IPS-18a (cell line): ENCODE data around the gene SIX2.

Experiments used
- H3K27ac ChIP-seq: one replicate; pipeline ENCODE4 v1.5.1; 2013; ENCODE audit warnings: low read length
- H3K27me3 ChIP-seq: one replicate; pipeline ENCODE4 v1.6.1; 2013; ENCODE audit warnings: mild to moderate bottlenecking, low read length; ENCODE audit not compliant: control insufficient read depth, insufficient read depth
- H3K36me3 ChIP-seq: one replicate; pipeline ENCODE4 v1.6.1; 2013; ENCODE audit warnings: low read depth, low read length; ENCODE audit not compliant: control insufficient read depth
- H3K4me1 ChIP-seq: one replicate; pipeline ENCODE4 v1.6.1; 2013; ENCODE audit warnings: low read depth, low read length; ENCODE audit not compliant: control insufficient read depth
- H3K4me3 ChIP-seq: one replicate; pipeline ENCODE4 v1.5.1; 2013; ENCODE audit warnings: low read length
- H3K9ac ChIP-seq: one replicate; pipeline ENCODE4 v1.6.1; 2013; ENCODE audit warnings: mild to moderate bottlenecking, low read length, moderate library complexity
- H3K9me3 ChIP-seq: one replicate; pipeline ENCODE4 v1.6.1; 2013; ENCODE audit warnings: low read depth, low read length; ENCODE audit not compliant: control insufficient read depth

SIX2 gene

DNA sequence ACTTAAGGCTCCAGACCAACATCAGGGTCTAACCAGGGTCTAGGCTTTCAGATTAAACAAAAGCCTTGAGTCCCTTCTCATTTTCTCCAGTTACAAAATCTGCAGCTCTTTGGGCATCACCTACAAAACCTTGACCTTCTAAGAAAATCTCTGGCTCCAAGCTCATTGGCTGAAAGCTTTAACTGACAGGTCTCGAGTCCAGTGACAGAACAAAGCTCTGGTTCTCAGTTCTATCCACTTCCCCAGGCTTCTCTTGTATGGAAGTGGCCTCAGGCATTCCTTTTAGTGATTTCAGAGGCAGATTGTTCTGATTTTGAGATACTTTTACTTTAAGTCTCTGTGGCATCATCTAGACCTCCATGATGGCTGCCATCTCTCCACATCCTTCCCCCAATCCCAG is 11.3 kb downstream of the SIX2 start:
- H3K4me3 ChIP-seq = no peak overlapping the region
- H3K36me3 ChIP-seq = no peaks in the 10 kb centered on the region
- no peaks in the 10 kb centered on the region for H3K9me3 ChIP-seq
- H3K9ac ChIP-seq = no peak overlapping the region
- H3K4me1 ChIP-seq = peaks cover 6% of the 10 kb centered on the region
- no peak overlapping the region for H3K27ac ChIP-seq
- H3K27me3 ChIP-seq = peaks cover 70% of the 10 kb centered on the region

- no peak overlapping the region for H3K9ac ChIP-seq
- no peak overlapping the region for H3K27ac ChIP-seq
- H3K9me3 ChIP-seq = peaks cover 5% of the 10 kb centered on the region
- no peaks in the 10 kb centered on the region for H3K36me3 ChIP-seq
- no peak overlapping the region for H3K4me3 ChIP-seq
- peaks cover 54% of the 10 kb centered on the region for H3K27me3 ChIP-seq
- peaks cover 2% of the 10 kb centered on the region for H3K4me1 ChIP-seq
Measured at GRCh38 chr2:44996356-44996755, 12.9 kb downstream of the SIX2 start.

GRCh38 chr2:44994377-44994776 is 14.9 kb downstream of the SIX2 start:
- Histone ChIP-seq H3K4me1 (no peaks in the 10 kb centered on the region), H3K27me3 (peaks cover 34% of the 10 kb centered on the region), H3K27ac (no peak overlapping the region), H3K9ac (no peak overlapping the region), H3K36me3 (no peaks in the 10 kb centered on the region), H3K4me3 (no peak overlapping the region), H3K9me3 (peaks cover 5% of the 10 kb centered on the region)

DNA sequence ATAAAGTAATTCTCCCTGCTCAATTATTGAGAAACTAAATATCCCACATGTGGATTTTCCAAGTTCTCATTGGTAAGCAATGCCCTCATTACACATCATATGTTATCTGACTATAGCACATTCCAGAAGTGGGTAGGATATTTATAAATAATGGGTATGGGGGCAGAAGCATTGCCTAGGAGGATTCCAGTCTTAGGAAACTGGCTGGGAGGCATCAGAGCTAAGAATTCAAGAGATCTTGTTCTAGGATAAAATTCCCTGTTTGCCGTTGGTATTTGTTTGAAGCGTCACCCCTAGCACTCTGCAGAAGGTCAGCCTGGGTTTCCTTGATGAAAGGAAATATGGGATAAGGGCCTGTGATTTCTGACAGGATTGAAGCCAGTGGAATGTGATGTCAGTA is 20.1 kb downstream of the SIX2 start:
- no peaks in the 10 kb centered on the region for H3K36me3 ChIP-seq
- no peak overlapping the region for H3K9ac ChIP-seq
- H3K4me1 ChIP-seq = no peaks in the 10 kb centered on the region
- no peaks in the 10 kb centered on the region for H3K27me3 ChIP-seq
- no peak overlapping the region for H3K27ac ChIP-seq
- H3K9me3 ChIP-seq = peaks cover 5% of the 10 kb centered on the region
- no peak overlapping the region for H3K4me3 ChIP-seq

DNA sequence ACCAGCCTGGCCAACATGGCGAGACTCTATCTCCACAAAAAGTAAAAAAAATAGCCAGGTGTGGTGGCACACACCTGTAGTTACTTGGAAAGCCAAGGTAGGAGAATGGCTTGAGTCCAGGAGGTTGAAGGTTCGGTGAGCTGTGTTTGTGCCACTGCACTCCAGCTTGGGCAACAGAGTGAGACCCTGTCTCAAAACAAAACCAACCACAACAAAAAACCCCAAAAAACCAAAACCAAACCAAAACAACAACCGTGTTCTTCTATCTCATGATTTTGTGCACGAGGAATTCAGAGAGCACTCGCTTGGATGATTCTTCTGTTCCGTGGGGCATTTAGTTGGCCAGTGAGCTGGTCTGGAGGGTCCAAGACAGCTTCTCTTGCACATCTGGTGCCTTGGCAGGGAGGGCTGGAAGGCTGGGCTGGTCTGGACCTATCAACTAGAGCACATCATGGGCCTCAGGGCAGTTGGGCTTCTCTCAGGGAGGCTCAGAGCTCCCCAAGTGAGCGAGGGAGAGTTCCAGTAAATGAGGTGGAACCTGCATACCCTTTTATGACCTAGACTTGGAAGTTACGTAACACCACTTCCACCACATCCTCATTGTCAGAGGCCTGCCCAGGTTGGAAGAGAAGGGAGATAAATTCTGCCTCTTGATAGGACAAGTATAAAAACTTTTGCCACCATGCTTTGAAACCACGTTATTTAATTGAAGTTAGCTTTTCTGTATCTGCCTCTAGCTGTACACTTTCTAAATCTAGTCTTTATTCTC is 25.2 kb downstream of the SIX2 start:
- no peak overlapping the region for H3K27ac ChIP-seq
- H3K36me3 ChIP-seq = no peaks in the 10 kb centered on the region
- no peak overlapping the region for H3K4me3 ChIP-seq
- H3K4me1 ChIP-seq = peaks cover 11% of the 10 kb centered on the region
- H3K9ac ChIP-seq = no peak overlapping the region
- H3K9me3 ChIP-seq = no peaks in the 10 kb centered on the region
- peaks cover 6% of the 10 kb centered on the region for H3K27me3 ChIP-seq

- H3K9me3 ChIP-seq = no peaks in the 10 kb centered on the region
- peaks cover 11% of the 10 kb centered on the region for H3K4me1 ChIP-seq
- H3K9ac ChIP-seq = no peak overlapping the region
- H3K27me3 ChIP-seq = peaks cover 6% of the 10 kb centered on the region
- H3K27ac ChIP-seq = no peak overlapping the region
- H3K4me3 ChIP-seq = no peak overlapping the region
- no peaks in the 10 kb centered on the region for H3K36me3 ChIP-seq
Measured at GRCh38 chr2:44981714-44982108, 27.5 kb downstream of the SIX2 start.

DNA sequence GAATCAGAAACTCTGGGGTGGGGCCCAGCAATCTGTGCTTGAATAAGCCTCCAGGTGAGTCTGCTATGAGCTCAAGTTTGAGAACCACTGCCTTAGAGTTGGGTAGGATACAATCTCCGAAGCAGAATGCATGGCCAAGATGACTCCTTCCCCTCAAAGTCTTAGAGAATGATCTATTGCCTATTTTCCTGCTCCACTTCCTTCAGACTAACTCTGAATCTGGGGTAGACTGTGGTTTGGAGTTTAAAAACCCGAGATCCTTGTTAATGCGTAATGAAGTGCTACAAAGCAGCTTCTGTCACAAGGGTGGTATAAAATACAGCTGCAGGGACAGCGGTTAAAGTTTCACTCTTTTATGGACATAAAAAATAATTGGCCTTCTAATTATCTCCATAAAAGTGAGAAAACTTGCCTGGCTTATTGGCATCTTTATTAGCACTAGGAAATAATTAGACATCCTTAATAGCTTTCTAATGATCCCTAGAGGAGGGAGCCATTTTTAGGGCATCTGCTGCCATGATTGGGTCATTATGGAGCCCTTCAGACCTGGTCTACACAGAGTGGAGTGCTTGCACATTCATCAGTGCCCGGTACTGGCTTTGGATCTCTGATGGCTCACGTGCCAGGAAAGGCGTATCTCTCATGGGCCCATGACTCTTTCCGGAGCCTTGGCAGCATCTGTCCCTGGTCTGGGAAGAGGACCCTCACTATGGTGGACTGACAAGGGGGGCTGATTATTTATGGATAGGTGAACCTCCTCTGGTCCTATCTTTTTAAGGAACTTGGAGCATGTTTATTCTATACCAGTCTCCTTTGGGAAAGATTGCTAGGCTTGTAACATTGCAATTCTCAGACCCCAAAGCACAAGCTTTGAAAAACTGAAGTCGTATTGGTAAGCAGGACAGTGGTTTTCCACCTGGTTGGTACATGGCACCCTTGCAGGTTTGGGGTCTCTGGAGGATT is 28.2 kb downstream of the SIX2 start:
- Histone ChIP-seq H3K9me3 (no peaks in the 10 kb centered on the region), H3K36me3 (no peaks in the 10 kb centered on the region), H3K4me3 (no peak overlapping the region), H3K4me1 (peaks cover 11% of the 10 kb centered on the region), H3K9ac (no peak overlapping the region), H3K27ac (no peak overlapping the region), H3K27me3 (peaks cover 6% of the 10 kb centered on the region)

- H3K9me3 ChIP-seq = no peaks in the 10 kb centered on the region
- H3K27ac ChIP-seq = no peak overlapping the region
- no peak overlapping the region for H3K9ac ChIP-seq
- H3K4me3 ChIP-seq = no peak overlapping the region
- peaks cover 6% of the 10 kb centered on the region for H3K27me3 ChIP-seq
- peaks cover 11% of the 10 kb centered on the region for H3K4me1 ChIP-seq
- H3K36me3 ChIP-seq = no peaks in the 10 kb centered on the region
Measured at GRCh38 chr2:44979581-44979980, 29.7 kb downstream of the SIX2 start.

GRCh38 chr2:44975571-44976450 is 33.4 kb downstream of the SIX2 start:
- H3K36me3 ChIP-seq = no peaks in the 10 kb centered on the region
- H3K27me3 ChIP-seq = peaks cover under 1% of the 10 kb centered on the region
- H3K27ac ChIP-seq = no peak overlapping the region
- no peaks in the 10 kb centered on the region for H3K9me3 ChIP-seq
- H3K9ac ChIP-seq = no peak overlapping the region
- H3K4me1 ChIP-seq = peaks cover 14% of the 10 kb centered on the region
- no peak overlapping the region for H3K4me3 ChIP-seq

GRCh38 chr2:44974064-44974715 is 35.1 kb downstream of the SIX2 start:
- Histone ChIP-seq H3K36me3 (no peaks in the 10 kb centered on the region), H3K9me3 (no peaks in the 10 kb centered on the region), H3K4me3 (no peak overlapping the region), H3K27me3 (no peaks in the 10 kb centered on the region), H3K9ac (no peak overlapping the region), H3K27ac (no peak overlapping the region), H3K4me1 (peaks cover 11% of the 10 kb centered on the region)
